Cardiac muscle cell (in vitro differentiated cells and primary cell): ENCODE data around the gene MDFIC. TPM values are rescaled to one million over a fixed set of nuclear protein-coding genes. Genes with fewer than 3 reads are reported as not detected.

Source experiments
- DNase-seq, 2 donors: peaks; one replicate each; pipeline versions ENCODE4 v3.0.0 to v3.0.0-alpha.2; 2010 to 2017; ENCODE audit warnings: low read depth in 1 of 2, low spot score in 1 of 2
- H3K27ac ChIP-seq: fragments of 200-600 bp; sonication (generic); 2 replicates; pipeline ENCODE4 v1.5.1; 2016
- H3K27me3 ChIP-seq: fragments of 200-600 bp; sonication (generic); 2 replicates; pipeline ENCODE4 v1.6.0; 2016; ENCODE audit warnings: control low read depth
- H3K36me3 ChIP-seq: fragments of 200-600 bp; sonication (generic); 2 replicates; pipeline ENCODE4 v1.5.1; 2016; ENCODE audit warnings: control low read depth
- H3K4me1 ChIP-seq: fragments of 200-600 bp; sonication (generic); 2 replicates; pipeline ENCODE4 v1.8.1; 2017; ENCODE audit warnings: low read depth, mild to moderate bottlenecking, mixed run types
- H3K4me3 ChIP-seq: fragments of 200-600 bp; sonication (generic); 2 replicates; pipeline ENCODE4 v1.5.1; 2016; ENCODE audit warnings: mild to moderate bottlenecking
- H3K9me3 ChIP-seq: fragments of 200-600 bp; sonication (generic); 2 replicates; pipeline ENCODE4 v1.5.1; 2017; ENCODE audit warnings: low read depth, mild to moderate bottlenecking, control low read depth
- polyA plus RNA-seq: library from polyadenylated mRNA; unstranded; fragments of >200 nt; fragmentation: Nextera tagmentation; extraction: Ambion mirVana; gene quantifications from 2 replicates; pipeline ENCODE4 v1.2.1, GENCODE V29; 2016
- total RNA-seq: library from RNA; depleted of rRNA; stranded (reverse); fragments of >200 nt; gene quantifications from 2 replicates; pipeline ENCODE4 v1.2.3, GENCODE V29; 2016
- TF ChIP-seq, protein P1 (sequence below): IDR thresholded peaks from 2 replicates; pipeline ENCODE4 v1.5.1; 2012; ENCODE audit warnings: low read depth, mild to moderate bottlenecking, low read length

Gene MDFIC
- total and polyA plus RNA-seq, 2 experiments from 2014 or later, result 7.1 to 11.7 TPM

GRCh38 chr7:115032715-115033703, 111.1 kb downstream of the MDFIC start:
- no peak overlapping the region for H3K27ac ChIP-seq
- no peaks in the 10 kb centered on the region for H3K27me3 ChIP-seq
- no peaks in the 10 kb centered on the region for H3K36me3 ChIP-seq
- no peaks in the 10 kb centered on the region for H3K4me1 ChIP-seq
- H3K9me3 ChIP-seq, result no peaks in the 10 kb centered on the region
- H3K4me3 ChIP-seq, result no peak overlapping the region
- no peak for DNase-seq
- TF ChIP-seq, protein P1, sequence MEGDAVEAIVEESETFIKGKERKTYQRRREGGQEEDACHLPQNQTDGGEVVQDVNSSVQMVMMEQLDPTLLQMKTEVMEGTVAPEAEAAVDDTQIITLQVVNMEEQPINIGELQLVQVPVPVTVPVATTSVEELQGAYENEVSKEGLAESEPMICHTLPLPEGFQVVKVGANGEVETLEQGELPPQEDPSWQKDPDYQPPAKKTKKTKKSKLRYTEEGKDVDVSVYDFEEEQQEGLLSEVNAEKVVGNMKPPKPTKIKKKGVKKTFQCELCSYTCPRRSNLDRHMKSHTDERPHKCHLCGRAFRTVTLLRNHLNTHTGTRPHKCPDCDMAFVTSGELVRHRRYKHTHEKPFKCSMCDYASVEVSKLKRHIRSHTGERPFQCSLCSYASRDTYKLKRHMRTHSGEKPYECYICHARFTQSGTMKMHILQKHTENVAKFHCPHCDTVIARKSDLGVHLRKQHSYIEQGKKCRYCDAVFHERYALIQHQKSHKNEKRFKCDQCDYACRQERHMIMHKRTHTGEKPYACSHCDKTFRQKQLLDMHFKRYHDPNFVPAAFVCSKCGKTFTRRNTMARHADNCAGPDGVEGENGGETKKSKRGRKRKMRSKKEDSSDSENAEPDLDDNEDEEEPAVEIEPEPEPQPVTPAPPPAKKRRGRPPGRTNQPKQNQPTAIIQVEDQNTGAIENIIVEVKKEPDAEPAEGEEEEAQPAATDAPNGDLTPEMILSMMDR, result no peak

DNA sequence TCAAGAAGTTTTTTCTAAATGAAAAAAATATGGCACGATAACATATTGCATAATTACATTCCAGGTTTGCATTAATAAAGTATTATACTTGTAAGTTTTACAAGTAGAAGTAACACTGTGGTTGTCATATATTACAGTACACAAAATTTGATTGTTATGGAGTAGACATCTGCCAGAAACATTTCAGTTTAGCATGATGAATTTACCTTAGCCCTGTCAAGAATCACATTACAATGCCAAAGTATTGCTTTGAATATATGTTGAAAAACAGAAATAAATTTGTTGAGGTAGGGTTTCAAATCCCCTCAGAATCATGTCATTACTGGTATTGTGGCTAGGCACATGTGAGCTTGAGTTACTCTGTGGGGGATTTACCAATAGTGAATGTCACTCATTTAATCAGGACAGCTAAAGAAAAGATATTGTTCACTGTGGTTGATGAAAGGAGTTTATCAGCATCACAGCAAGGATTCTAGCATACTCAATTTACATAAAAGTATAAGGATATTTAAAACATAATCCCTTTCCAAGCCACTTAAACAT, 112.1 kb downstream of the MDFIC start:
- no peak overlapping the region for H3K4me3 ChIP-seq
- TF ChIP-seq, protein P1, result no peak
- H3K4me1 ChIP-seq, result no peaks in the 10 kb centered on the region
- H3K27ac ChIP-seq, result no peak overlapping the region
- no peak for DNase-seq
- no peaks in the 10 kb centered on the region for H3K27me3 ChIP-seq
- no peaks in the 10 kb centered on the region for H3K9me3 ChIP-seq
- no peaks in the 10 kb centered on the region for H3K36me3 ChIP-seq

DNA sequence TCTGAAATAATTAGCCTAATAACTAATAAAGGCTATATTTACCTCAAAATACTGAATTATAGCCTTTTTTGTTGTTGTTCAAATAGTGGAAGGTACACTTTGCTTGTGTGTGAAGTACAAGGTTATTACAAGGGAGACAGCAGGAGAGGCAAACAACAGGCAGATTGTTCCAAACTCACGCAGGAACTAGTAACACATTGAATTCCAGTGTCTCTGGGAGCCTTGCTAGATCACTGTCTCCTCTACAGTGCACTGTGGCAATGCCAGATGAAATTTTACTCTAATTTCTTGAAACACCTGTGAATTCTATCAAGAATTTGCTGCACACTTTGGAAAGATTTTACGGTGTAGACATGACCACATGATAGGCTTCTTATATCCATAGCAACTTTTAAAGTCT, 112.6 kb downstream of the MDFIC start:
- H3K36me3 ChIP-seq, result no peaks in the 10 kb centered on the region
- no peaks in the 10 kb centered on the region for H3K9me3 ChIP-seq
- H3K27ac ChIP-seq, result no peak overlapping the region
- H3K27me3 ChIP-seq, result no peaks in the 10 kb centered on the region
- no peak overlapping the region for H3K4me3 ChIP-seq
- no peaks in the 10 kb centered on the region for H3K4me1 ChIP-seq
- TF ChIP-seq, protein P1, result no peak
- no peak for DNase-seq

- H3K27ac ChIP-seq, result no peak overlapping the region
- no peaks in the 10 kb centered on the region for H3K4me1 ChIP-seq
- TF ChIP-seq, protein P1, result no peak
- no peaks in the 10 kb centered on the region for H3K36me3 ChIP-seq
- H3K27me3 ChIP-seq, result no peaks in the 10 kb centered on the region
- no peaks in the 10 kb centered on the region for H3K9me3 ChIP-seq
- no peak overlapping the region for H3K4me3 ChIP-seq
- peak in 1 of 2 donors; percentile 44 for DNase-seq
Observed at GRCh38 chr7:115037128-115037802, 115.4 kb downstream of the MDFIC start.

- no peak overlapping the region for H3K4me3 ChIP-seq
- no peaks in the 10 kb centered on the region for H3K27me3 ChIP-seq
- H3K4me1 ChIP-seq, result no peaks in the 10 kb centered on the region
- no peak overlapping the region for H3K27ac ChIP-seq
- no peaks in the 10 kb centered on the region for H3K9me3 ChIP-seq
- DNase-seq, result no peak
- H3K36me3 ChIP-seq, result no peaks in the 10 kb centered on the region
- TF ChIP-seq, protein P1, result no peak
Observed at GRCh38 chr7:115038158-115038557, 116.3 kb downstream of the MDFIC start.
